HG02759 (cell line): ENCODE measurements around the gene ANGPTL2.

Experiments
- ATAC-seq: cut with Tn5 transposase; IDR thresholded peaks from one replicate; pipeline ENCODE4 v1.9.1; 2021; ENCODE audit warnings: mild to moderate bottlenecking, moderate library complexity; ENCODE audit not compliant: unreplicated experiment

ANGPTL2 gene

DNA sequence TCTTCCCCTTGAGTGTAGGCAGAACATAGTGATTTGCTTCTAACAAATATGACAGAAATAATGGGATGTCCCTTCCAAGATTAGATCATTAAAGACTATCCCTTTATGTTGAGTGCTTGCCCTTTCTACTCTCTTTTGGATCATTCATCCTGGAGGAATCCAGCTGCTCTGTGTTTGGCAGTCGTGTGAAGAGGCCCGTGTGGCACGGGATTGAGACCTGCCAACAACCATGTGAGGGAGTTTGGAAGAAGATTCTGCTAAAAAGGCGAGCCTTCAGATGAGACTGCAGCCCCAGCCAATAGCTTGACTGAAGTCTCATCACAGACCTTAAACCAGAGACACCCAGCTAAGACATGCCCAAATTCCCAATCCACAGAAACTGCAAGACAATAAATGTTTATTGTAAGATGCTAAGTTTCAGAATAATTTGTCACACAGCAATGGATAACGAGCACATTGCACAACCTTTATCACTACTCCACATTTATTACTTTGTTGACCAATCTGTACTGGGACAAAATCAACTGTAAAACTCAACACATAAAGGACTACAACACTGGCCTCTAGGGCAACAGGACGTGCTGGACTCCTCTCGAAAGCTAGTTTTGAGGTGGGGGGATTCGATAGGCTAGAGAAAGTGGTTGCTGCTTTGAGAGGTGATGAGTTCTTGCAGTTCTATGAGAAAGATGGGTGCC is 42.8 kb downstream of the ANGPTL2 start:
- no peak for ATAC-seq

- ATAC-seq = no peak
Measured at GRCh38 chr9:127078988-127079387, 43.4 kb downstream of the ANGPTL2 start.

- ATAC-seq = no peak
Measured at GRCh38 chr9:127078336-127078735, 44.1 kb downstream of the ANGPTL2 start.

- ATAC-seq = no peak
Measured at GRCh38 chr9:127077644-127077946, 44.8 kb downstream of the ANGPTL2 start.

DNA sequence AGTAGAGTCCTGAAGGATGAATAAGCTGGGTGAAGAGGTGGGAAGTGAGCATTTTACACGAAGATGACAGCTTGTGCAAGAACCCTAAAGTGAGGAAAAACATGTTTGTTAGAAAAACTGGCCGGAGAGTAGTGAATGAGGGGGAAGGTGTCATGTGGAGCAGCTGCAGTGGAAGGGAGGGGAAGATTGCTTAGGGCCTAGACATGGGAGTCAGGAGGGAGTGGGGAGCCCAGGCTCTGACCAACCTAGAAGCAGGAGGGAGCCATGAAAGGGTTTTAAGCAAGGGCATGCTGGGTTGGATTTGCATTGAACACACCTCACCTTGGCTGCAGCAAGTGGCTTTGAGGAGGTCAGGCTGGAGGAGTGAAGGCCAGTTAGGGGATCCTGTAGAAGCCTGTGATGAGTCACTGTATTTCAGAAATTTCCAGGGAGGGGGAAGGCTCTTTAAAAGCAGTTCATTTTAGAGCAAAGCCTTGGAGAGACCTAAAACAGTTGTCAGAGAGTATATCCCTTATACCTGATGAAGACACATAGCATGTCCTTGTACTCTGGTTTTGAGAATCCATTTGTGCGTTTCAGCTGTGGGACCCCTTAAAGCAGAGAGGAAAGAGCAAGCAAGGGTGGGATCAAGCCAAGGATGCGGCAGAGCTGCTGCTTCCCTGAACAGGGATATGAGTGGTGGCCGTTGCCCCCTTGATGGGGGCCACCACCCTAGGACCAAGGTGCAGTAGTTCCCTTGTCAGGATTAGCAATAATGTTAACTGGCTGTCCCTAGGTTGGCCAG is 45.4 kb downstream of the ANGPTL2 start:
- ATAC-seq = no peak

DNA sequence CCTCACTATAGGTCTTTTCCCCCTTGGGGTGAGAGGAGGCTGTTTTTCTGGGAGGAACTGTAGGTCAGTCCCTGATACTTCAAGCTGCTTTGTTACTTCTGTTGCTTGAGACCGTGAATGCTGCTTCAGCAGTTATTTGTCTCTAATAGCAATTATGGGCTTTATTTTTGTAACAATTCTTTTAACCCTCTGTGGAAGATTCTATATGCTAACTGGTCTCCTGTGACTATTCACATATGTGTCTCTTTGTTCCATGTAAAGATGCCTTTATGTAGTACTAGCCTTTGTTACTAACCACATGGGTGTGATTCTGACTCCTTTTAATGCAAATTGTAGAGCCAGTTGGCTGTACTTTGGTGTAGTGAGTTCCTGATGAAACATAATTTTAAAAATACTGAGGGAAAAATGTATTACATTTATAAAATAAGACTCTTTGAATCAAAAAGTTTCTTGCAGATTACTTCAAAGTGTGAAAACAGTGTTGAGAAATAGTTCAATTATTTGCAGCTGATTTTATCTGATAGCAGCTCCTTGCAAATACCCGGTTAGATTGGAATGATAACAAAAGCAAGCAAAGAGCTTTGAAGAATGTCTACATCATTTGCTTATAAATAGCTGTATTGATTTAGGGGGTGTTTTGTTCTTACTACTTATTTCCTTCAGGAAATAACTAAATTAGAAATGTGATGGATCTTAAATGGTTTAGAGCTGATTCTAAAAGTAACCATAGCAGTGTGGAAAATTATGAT is 46.6 kb downstream of the ANGPTL2 start:
- no peak for ATAC-seq

GRCh38 chr9:127074561-127075548 is 47.6 kb downstream of the ANGPTL2 start:
- no peak for ATAC-seq

DNA sequence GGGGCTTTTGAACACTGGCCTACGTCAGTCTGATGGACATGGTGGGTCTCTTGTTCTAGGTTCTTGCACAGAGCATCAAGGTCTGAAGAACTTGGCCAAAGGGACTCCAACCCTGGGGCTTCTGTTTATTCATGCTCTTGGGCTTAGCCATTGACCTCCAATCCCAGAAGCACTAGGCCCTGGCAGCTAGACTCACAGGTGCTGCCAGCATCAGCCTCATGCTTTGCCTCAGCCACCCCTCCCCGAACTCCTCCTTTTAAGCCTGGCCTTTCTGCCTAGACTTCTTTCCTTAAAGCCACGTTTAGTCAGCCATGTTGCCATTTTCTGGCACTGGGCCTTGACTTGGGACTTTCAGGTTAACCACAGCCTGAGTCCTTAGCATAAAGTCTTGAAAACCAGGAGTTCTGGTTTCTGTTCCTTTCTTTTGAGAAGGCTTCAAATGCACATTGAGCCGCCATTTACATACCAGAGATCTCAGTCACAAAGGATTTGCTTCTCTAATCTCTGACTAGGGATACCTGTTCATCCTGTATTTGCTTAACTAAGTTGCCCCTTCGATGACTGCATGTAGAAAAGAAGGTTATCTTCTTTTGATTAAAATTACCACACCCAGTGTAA is 54.7 kb downstream of the ANGPTL2 start:
- no peak for ATAC-seq

DNA sequence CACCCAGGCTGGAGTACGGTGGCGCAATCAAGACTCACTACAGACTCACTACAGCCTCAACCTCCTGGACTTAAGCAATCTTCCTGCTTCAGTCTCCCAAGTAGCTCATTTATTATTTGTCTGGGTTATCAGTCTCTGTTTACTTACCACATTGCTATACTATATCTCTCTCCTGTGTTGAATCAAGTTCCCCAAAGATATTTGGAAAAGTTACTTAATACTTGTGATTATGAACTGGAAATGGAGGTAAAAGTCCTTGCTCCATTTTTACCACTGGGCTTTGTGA is 55.6 kb downstream of the ANGPTL2 start:
- ATAC-seq = no peak

GRCh38 chr9:127066060-127066850 is 56.2 kb downstream of the ANGPTL2 start:
- no peak for ATAC-seq

DNA sequence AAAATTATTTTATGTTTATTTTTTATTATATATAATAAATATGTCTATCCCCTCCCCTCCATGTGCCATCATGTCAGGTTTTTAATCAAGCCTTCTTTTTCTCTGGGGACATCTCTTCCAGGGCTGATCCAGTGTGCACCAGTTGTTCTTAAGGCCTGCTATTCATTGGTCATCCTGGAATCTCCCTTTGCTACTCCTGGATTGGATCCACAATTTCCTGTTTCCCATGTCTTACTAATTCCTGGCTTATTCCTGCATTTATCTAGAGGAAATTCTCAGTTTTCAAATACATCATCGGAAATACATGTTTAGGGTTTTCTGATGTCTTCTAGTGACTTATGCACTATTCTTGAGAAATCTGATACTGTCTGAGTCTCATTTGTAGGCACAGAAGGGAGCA is 56.8 kb downstream of the ANGPTL2 start:
- no peak for ATAC-seq

GRCh38 chr9:127064335-127064734 is 58.1 kb downstream of the ANGPTL2 start:
- no peak for ATAC-seq

DNA sequence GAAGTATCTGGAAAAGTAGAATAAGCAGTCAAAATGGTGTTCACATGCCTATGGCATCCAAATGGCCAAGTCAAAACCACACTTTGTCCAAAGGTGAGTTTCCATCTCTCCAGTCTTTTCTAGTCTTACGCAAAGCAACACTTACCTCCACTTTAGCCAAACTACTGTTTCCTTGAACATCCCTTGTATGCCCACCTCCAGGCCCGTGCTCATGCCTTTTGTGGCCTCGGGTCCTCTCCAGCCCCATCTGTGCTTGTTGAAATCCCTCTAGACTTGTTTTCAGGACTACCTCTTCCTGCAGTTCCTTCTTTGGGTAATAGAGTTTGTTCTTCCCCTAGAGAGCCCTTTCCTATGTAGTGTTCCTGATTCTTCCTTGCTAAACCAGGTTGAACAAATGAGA is 61.0 kb downstream of the ANGPTL2 start:
- ATAC-seq = no peak

DNA sequence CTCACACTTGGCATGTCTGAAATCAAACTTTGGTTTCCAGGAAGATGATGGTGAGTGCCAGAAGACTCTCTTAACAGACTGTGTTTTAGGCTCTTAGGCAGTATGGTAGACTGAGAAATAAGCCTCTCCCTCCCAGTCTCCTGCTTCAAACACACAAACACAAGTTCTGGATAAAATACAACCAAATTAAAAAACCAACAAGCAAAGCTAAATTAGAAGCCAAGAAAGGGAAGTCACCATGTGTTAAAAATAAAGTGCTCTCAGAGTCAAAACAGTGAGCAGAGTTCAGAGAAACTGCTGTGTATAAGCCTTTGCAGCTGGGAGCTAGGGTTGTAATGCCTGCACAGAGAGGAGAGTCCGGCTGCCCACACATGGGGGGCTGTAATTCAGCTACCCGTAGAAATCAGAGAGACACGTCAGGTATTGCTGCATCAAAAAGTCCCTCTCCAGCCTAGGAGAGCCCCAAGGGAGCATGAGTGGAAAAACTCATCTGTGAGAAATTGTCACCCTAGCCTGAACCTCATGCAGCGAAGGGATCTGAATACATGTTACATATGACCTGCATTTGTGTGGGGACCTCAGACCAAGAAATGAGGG is 62.6 kb downstream of the ANGPTL2 start:
- no peak for ATAC-seq

GRCh38 chr9:127059030-127059429 is 63.4 kb downstream of the ANGPTL2 start:
- no peak for ATAC-seq

DNA sequence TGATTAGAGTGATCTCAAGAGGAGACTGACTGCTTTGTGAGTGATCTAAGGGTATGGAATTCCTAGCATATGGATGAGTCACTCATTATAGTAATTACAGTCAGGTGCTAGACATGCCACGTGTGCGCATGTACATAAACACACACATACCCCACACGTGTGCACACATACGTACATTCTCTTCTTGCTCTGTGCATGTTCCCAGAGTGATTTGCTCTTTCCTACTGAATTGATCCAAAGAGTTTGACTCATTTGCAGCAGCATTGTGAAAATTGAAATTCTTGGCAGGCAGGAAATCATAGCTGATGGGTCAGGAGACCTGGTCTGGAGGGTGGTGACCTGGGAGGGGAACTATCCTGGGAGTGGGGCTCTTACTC is 63.8 kb downstream of the ANGPTL2 start:
- no peak for ATAC-seq

GRCh38 chr9:127058011-127058644 is 64.3 kb downstream of the ANGPTL2 start:
- ATAC-seq = no peak

GRCh38 chr9:127056446-127056845 is 66.0 kb downstream of the ANGPTL2 start:
- no peak for ATAC-seq
